Measurements from ENCODE around the gene TMEM19. TPM values are rescaled to one million over a fixed set of nuclear protein-coding genes. Genes with fewer than 3 reads are reported as not detected.

TMEM19 gene
- total and polyA plus RNA-seq, 12 donors = 6.4 to 32.2 (median 24.0) TPM

GRCh38 chr12:71748081-71748850, 62.4 kb downstream of the TMEM19 start:
- ATAC-seq (no peak), DNase-seq (no peak)
- peaks cover 0 to 14% (median 0%) of the 10 kb centered on the region in 7 donors for H3K27me3 ChIP-seq
- peaks cover 0 to 3% (median 0%) of the 10 kb centered on the region in 9 donors for H3K4me1 ChIP-seq
- no peak for TF ChIP-seq CTCF (IDR thresholded peaks at IDR 0.05)
- no peaks in the 10 kb centered on the region for H3K36me3 ChIP-seq
- no peak overlapping the region for H3K4me3 ChIP-seq
- intact Hi-C loops (cut with DNase I) = loop anchor here in 8 of 10 donors (2.0 to 10.0 kb wide), 8 partner anchors 61 to 333 kb away; partner anchors contain the start of genes TMEM19 (in 2 of the 8), THAP2 (in 1 of the 8) and ZFC3H1 (in 1 of the 8)
- 56% methylated on average over 5 of the region's 5 CpGs for WGBS, 2 donors
- no peak overlapping the region for H3K27ac ChIP-seq
- H3K9me3 ChIP-seq = no peaks in the 10 kb centered on the region

- WGBS, 2 donors = 86 to 91% methylated on average over 1 of the region's 1 CpG
- no peak for ATAC-seq
- intact Hi-C loops (cut with DNase I) = loop anchor here (2.0 to 10.0 kb wide), 9 partner anchors 62 to 335 kb away; partner anchors contain the start of genes THAP2 (in 4 of the 10), TMEM19 (in 4 of the 10) and ZFC3H1 (in 4 of the 10)
- H3K27me3 ChIP-seq = peaks cover 0 to 14% (median 0%) of the 10 kb centered on the region in 7 donors
- H3K36me3 ChIP-seq = no peaks in the 10 kb centered on the region
- DNase-seq = no peak
- no peak overlapping the region for H3K27ac ChIP-seq
- peaks cover 0 to 8% (median 2%) of the 10 kb centered on the region in 9 donors for H3K4me1 ChIP-seq
- H3K4me3 ChIP-seq = no peak overlapping the region
- no peaks in the 10 kb centered on the region for H3K9me3 ChIP-seq
- no peak for TF ChIP-seq CTCF (IDR thresholded peaks at IDR 0.05)
Measured at GRCh38 chr12:71749666-71750065, 63.8 kb downstream of the TMEM19 start.

- DNase-seq (no peak), ATAC-seq (no peak)
- peaks cover 0 to 14% (median 0%) of the 10 kb centered on the region in 7 donors for H3K27me3 ChIP-seq
- H3K4me1 ChIP-seq = peaks cover 0 to 29% (median 19%) of the 10 kb centered on the region in 9 donors
- 70 to 81% methylated on average over 1 of the region's 1 CpG for WGBS, 2 donors
- no peaks in the 10 kb centered on the region for H3K9me3 ChIP-seq
- no peak overlapping the region for H3K27ac ChIP-seq
- H3K36me3 ChIP-seq = peaks cover 0 to 11% (median 0%) of the 10 kb centered on the region in 9 donors
- TF ChIP-seq CTCF (IDR thresholded peaks at IDR 0.05) = no peak
- H3K4me3 ChIP-seq = no peak overlapping the region
- intact Hi-C loops (cut with DNase I) = loop anchor here in 5 of 10 donors (2.0 to 10.0 kb wide), 3 partner anchors 66 to 118 kb away; partner anchors contain the start of genes THAP2 (in 3 of the 5), ZFC3H1 (in 3 of the 5) and TMEM19 (in 2 of the 5)
Measured at GRCh38 chr12:71752891-71753290, 67.0 kb downstream of the TMEM19 start.

Other genes starting within 250 kb of the TMEM19 start
- gene LGR5, start 246.3 kb upstream of the TMEM19 start, total RNA-seq = under 1 TPM in 1 of 10 donors, not detected in 9; 0.37 TPM
- gene LGR5, start 246.3 kb upstream of the TMEM19 start, polyA plus RNA-seq = under 1 TPM; 0.06 to 0.07 TPM
- 10 to 100 TPM; 13.6 to 26.5 (median 17.2) TPM for gene ZFC3H1, start 22.2 kb upstream of the TMEM19 start, total RNA-seq
- 10 to 100 TPM in 1 of 2 donors, 1 to 10 TPM in 1; 6.9 to 23.4 TPM for gene ZFC3H1, start 22.2 kb upstream of the TMEM19 start, polyA plus RNA-seq
- 1 to 10 TPM; 4.3 to 9.7 (median 6.8) TPM for gene THAP2, start 21.8 kb upstream of the TMEM19 start, total RNA-seq
- 1 to 10 TPM; 2.3 to 2.8 TPM for gene THAP2, start 21.8 kb upstream of the TMEM19 start, polyA plus RNA-seq
- 100 to 1,000 TPM; 137 to 271 (median 211) TPM for gene RAB21, start 68.8 kb downstream of the TMEM19 start, total RNA-seq
- 10 to 100 TPM; 10.2 to 37.6 TPM for gene RAB21, start 68.8 kb downstream of the TMEM19 start, polyA plus RNA-seq
- gene TBC1D15, start 153.7 kb downstream of the TMEM19 start, total RNA-seq = 10 to 100 TPM; 24.6 to 33.8 (median 28.8) TPM
- gene TBC1D15, start 153.7 kb downstream of the TMEM19 start, polyA plus RNA-seq = 10 to 100 TPM; 10.7 to 15.9 TPM